ENCODE results near the gene RNF5. TPM values are rescaled to one million over a fixed set of nuclear protein-coding genes. Genes with fewer than 3 reads are reported as not detected.

RNF5 gene
- total RNA-seq, 1 donor from 2014 or later, result 76.0 TPM

DNA sequence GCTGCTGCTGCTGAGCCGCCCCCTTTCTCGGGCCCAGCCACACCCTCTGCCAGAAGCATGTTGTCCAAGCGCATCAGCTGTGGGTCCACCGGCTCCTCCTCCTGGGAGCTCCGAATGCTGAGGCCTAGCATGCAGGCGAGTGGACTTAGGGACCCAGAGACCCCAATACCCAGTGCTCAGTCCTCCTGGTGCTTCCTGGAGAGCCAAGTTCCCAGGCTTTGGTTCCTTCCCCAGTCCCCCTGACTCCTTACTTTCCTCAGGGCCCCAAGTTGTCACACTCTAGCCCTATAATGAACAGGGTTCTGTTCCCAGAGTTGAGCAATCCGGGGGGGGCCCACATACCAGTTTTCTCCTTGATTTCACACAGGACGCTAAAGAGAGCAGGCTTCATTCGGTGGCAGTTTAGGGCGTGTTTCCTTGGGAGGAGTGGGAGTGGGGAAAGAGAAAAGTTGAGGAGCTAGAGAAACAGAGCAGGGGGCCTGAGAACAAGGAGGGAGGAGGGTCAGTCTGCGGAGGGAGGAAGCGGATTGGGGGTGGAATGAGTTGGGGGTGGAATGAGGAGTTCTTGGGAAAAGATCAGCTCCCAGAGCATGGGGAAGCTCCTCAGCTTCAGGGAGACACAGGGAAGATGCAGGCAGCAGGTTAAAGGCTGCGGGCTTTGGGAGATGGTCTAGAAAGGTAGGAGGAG lies 10.3 kb downstream of the RNF5 start:
- DNase-seq, result no peak
- Histone ChIP-seq H3K9me3 (replicated peaks) (no peaks in the 10 kb centered on the region), H3K4me3 (peak overlapping the region; percentile 83), H3K27me3 (ENCODE audit: low read depth) (no peaks in the 10 kb centered on the region), H3K27ac (replicated peaks) (peak overlapping the region; percentile 98), H3K36me3 (peaks cover 16% of the 10 kb centered on the region), H3K4me1 (peaks cover 91% of the 10 kb centered on the region)
- intact Hi-C loops (cut with micrococcal nuclease), result no loop called here
- TF ChIP-seq, protein P1, sequence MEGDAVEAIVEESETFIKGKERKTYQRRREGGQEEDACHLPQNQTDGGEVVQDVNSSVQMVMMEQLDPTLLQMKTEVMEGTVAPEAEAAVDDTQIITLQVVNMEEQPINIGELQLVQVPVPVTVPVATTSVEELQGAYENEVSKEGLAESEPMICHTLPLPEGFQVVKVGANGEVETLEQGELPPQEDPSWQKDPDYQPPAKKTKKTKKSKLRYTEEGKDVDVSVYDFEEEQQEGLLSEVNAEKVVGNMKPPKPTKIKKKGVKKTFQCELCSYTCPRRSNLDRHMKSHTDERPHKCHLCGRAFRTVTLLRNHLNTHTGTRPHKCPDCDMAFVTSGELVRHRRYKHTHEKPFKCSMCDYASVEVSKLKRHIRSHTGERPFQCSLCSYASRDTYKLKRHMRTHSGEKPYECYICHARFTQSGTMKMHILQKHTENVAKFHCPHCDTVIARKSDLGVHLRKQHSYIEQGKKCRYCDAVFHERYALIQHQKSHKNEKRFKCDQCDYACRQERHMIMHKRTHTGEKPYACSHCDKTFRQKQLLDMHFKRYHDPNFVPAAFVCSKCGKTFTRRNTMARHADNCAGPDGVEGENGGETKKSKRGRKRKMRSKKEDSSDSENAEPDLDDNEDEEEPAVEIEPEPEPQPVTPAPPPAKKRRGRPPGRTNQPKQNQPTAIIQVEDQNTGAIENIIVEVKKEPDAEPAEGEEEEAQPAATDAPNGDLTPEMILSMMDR (IDR thresholded peaks at IDR 0.05; ENCODE audit: borderline replicate concordance), result no peak

DNA sequence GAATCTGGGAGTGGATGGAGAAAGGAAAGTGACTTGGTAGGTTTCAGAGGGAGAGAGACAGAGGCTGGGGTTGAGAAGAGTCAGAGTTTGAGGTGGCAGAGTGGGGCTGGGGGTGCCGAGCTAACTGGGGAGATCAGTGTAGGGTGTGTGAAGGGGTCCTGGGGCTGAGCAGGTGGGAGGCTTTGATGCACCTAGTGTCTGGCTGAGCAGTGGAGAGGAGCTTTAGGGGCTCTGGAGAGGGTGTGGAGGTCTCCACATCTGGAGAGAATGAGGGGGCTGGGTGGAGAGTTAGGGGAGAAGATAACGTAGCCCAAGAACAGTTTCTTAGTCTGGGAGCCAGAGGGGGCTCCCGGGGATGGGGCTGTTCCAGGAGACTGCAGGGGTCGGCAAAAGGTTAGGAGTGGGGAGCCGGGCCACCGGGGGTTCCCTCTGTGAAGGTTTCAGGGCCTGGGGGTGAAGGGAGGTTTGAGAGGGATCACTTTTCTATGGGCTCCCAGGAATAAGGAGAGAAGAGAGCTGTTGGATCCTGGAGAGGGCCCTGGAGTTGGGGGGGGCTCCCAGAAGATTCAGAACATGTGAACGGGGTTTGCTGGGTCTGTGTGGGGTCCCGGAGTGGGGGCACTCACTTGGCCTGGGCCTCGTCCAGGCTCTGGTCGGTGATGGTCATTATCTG lies 11.0 kb downstream of the RNF5 start:
- Histone ChIP-seq H3K4me3 (peak overlapping the region; percentile 83), H3K9me3 (replicated peaks) (no peaks in the 10 kb centered on the region), H3K36me3 (peaks cover 16% of the 10 kb centered on the region), H3K4me1 (peaks cover 85% of the 10 kb centered on the region), H3K27me3 (ENCODE audit: low read depth) (no peaks in the 10 kb centered on the region), H3K27ac (replicated peaks) (peak overlapping the region; percentile 98)
- intact Hi-C loops (cut with micrococcal nuclease), result no loop called here
- DNase-seq, result no peak
- TF ChIP-seq, protein P1 (IDR thresholded peaks at IDR 0.05; ENCODE audit: borderline replicate concordance), result no peak

DNA sequence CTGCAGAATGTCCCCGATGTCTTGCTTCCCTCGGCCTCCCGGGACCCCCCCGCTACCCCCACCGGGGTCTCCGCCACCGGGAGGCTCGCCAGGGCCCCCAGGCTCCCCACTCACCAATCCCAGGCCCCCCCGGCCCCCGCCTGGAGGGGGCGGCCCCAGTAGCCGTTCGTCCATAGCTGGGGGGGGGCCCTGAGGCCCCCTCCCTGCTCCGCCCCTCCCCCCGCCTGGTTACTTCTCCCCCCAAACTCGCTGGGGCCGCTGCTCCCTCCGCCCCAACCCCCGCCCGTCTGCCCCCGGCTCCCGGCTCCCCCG lies 11.5 kb downstream of the RNF5 start:
- no peaks in the 10 kb centered on the region for H3K27me3 ChIP-seq (ENCODE audit: low read depth)
- peak overlapping the region; percentile 98 for H3K27ac ChIP-seq (replicated peaks)
- TF ChIP-seq, protein P1 (IDR thresholded peaks at IDR 0.05; ENCODE audit: borderline replicate concordance), result no peak
- peaks cover 16% of the 10 kb centered on the region for H3K36me3 ChIP-seq
- intact Hi-C loops (cut with micrococcal nuclease), result no loop called here
- peak; percentile 44 for DNase-seq
- H3K4me1 ChIP-seq, result peaks cover 85% of the 10 kb centered on the region
- H3K4me3 ChIP-seq, result peak overlapping the region; percentile 83
- H3K9me3 ChIP-seq (replicated peaks), result no peaks in the 10 kb centered on the region

DNA sequence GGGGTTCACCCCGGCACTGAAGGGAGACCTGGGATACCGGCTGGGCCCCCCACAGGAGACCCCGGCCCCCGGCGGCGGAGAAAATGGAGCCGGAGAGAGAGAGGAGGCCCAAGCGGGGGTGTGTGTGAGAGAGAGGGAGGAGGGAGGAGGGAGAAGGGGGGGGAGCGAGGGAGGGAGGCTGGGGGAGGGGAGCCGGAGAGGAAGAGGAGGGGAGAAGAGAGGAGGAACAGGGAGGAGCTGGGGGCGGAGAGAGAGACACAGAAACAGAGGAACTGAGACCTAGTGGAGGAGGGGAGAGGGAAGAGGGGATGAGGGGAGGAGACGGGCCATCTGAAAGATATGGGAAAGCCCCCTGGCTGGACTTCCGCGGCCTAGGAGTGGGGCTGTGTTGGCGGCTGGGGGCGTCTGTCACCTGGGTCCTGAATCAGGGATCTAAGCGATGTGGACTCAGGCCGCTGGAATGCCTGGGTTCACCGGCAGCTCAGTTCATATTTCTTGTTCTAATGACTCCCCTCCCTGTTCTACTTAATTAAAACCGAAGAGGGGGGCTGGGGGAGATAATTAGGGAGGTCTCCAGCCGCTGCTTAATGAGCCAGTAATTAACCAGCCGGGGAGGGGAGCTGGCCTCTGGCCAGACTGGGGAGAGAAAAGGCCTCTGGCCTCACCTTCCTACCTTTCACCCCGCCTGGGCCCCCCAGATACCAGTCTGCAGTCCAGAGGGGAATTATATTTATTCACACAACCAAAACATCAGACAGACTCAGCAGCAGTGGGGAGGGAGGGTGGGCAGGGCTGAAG lies 12.0 kb downstream of the RNF5 start, which contains the start of gene PBX2:
TSS of gene PBX2 (minus strand) at position 149 of the 798 bp plus-strand sequence. CDS start 287 bp downstream, outside the sequence.
- TF ChIP-seq, protein P1 (IDR thresholded peaks at IDR 0.05; ENCODE audit: borderline replicate concordance), result no peak
- peaks cover 85% of the 10 kb centered on the region for H3K4me1 ChIP-seq

DNA sequence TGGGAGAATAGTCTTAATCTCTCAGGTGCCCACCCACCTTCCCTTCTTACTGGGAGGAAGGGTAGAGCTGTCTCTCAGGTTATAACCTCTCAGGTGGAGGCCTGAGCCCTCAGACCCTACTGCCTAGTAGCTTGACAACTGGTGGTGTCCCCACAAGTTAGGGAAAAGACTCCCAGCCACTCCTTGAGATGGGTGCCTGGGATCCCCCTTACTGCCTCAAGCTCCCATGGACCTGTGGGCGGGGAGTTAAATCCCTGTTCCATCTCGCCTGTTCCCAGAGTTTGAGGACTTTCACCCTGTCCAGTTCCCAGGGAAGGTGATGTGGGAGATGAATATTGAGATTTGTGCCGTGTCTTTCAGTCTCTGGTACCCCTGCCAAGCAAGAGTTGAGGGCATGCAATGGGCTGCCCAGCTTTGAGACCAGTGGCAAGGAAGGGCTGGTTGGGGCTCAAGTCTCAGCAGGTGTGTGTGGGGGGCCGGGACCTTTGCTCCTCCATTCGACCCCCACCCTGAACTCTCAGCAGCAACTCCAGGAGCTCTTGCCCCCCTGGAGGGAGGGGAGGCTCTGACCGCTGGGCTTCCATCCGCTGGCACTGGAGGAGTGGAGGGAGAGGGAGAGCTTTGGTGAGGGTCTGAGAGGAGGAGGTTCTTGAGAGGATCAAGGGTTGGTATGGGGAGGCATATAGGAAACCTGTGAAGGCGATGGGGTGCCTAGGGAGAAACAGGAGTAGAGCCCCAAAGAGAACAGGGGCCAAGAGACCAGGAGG lies 12.9 kb downstream of the RNF5 start:
- Histone ChIP-seq H3K4me1 (peaks cover 85% of the 10 kb centered on the region), H3K9me3 (replicated peaks) (no peaks in the 10 kb centered on the region), H3K27me3 (ENCODE audit: low read depth) (no peaks in the 10 kb centered on the region), H3K4me3 (peak overlapping the region; percentile 83), H3K36me3 (peaks cover 16% of the 10 kb centered on the region), H3K27ac (replicated peaks) (peak overlapping the region; percentile 98)
- intact Hi-C loops (cut with micrococcal nuclease), result no loop called here
- TF ChIP-seq, protein P1 (IDR thresholded peaks at IDR 0.05; ENCODE audit: borderline replicate concordance), result no peak
- no peak for DNase-seq

More for the DNA sequence above, 12.0 kb downstream of the RNF5 start, which contains the start of gene PBX2:
- peak within 1 kb of the TSS; percentile 83 for H3K4me3 ChIP-seq
- H3K9me3 ChIP-seq (replicated peaks), result no peaks in the 10 kb centered on the region
- no peaks in the 10 kb centered on the region for H3K27me3 ChIP-seq (ENCODE audit: low read depth)
- peaks cover 16% of the 10 kb centered on the region for H3K36me3 ChIP-seq
- peak within 1 kb of the TSS; percentile 98 for H3K27ac ChIP-seq (replicated peaks)
- peak; percentile 93 for DNase-seq
- intact Hi-C loops (cut with micrococcal nuclease), result no loop called here

Data from left ventricle myocardium inferior (tissue), 1 donor.